ENCODE results near the gene KCNA10. TPM values are rescaled to one million over a fixed set of nuclear protein-coding genes. Genes with fewer than 3 reads are reported as not detected.

KCNA10 gene
- total RNA-seq, 8 experiments from 2014 or later, result 0.08 to 0.43 (median 0.21) TPM; not detected in 4

- H3K4me1 ChIP-seq (replicated peaks in 1 of 2), result no peaks in the 10 kb centered on the region
- no peak overlapping the region for H3K4me3 ChIP-seq
- no peak overlapping the region for H3K27ac ChIP-seq
- in situ Hi-C loops (cut with MboI; ENCODE audit: low pct_unique_long_range_greater_than_20kb in 2 of 9, low sequenced_read_pairs in 9 of 9, unreplicated experiment in 9 of 9), result no loop called here
- peak in 2 of 8 experiments; percentile 26 to 32 for ATAC-seq (replicated peaks in 6 of 8)
- WGBS, 10 experiments, result 20 to 59% (median 50%) methylated on average over 1 to 12 of the region's 18 CpGs; no CpG with 5 or more reads in 4 of the 10 experiments
These were observed 36.2 kb downstream of the KCNA10 start for GRCh38 chr1:110482662-110483307.

DNA sequence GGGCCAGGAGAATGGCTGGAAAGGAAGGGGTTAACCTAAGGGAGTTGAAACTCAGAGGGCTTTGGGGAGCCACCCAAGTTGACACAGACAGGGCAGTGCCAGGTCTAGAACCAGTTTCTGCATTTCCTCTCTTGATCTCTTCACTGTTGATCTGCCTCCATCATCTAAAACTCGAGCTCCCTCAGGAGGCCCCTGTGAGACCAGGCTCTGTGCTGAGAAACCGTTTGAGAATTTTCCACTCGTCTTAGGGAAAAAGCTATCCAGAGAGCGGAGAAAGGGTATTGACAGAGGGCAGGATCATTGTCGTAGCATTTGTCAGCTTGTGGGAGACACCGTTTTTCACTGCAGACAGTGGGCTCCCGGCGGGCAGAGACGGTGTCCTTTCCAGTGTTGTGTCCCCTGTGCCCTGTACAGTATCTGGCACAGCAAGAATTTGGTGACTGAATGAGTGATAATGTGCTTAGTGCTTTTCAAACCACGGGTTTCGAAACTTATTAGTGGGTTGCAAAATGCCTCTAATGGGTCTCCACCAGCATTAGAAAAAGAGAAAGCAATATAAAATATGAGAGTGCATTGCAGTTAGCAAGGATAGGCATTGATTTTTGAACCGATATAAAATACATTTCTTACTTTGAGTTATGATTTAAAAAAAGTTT, 36.9 kb downstream of the KCNA10 start:
- no peak overlapping the region for H3K27ac ChIP-seq
- WGBS, 10 experiments, result 17 to 71% (median 51%) methylated on average over 2 to 12 of the region's 12 CpGs
- H3K4me1 ChIP-seq (replicated peaks in 1 of 2), result no peaks in the 10 kb centered on the region
- ATAC-seq (replicated peaks in 6 of 8), result peak in 4 of 8 experiments; percentile 11 to 46 (median 30)
- in situ Hi-C loops (cut with MboI; ENCODE audit: low pct_unique_long_range_greater_than_20kb in 2 of 9, low sequenced_read_pairs in 9 of 9, unreplicated experiment in 9 of 9), result no loop called here
- H3K4me3 ChIP-seq, result no peak overlapping the region

DNA sequence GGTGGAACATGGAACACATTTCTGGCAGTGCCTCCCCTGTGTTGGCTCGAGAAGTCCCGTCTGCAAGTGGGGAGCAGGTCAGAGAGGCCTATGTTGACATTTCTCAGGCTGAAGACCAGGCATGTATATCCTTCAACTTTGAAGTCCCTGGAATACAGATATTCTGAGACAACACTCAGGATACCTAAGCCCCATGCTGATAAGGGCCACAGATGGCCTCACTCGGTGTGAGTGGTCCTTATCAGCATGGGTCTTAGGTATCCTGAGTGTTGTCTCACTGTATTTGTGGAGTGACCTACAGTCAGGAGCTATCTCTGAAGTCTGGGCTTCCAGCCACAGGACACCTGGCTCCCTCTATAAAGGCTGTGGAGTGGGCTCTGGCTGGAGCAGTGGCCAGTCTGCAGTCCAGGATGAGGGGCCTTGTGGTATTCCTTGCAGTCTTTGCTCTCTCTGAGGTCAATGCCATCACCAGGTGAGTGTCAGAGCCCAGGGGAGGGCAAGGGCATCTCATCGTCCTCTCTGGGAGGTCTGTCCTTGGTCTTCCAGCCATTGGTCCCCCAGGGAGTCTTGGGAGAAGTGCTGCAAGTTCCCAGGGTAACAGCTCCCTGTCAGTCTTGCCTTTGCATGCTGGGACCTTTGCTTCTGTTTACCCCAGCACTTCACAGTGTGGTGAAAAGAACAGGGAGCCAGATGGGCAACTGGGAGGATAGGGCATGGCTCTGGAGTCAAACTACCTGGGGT, 38.4 kb downstream of the KCNA10 start:
- in situ Hi-C loops (cut with MboI; ENCODE audit: low pct_unique_long_range_greater_than_20kb in 2 of 9, low sequenced_read_pairs in 9 of 9, unreplicated experiment in 9 of 9), result no loop called here
- no peak for ATAC-seq (replicated peaks in 6 of 8)
- Histone ChIP-seq H3K4me1 (replicated peaks in 1 of 2) (no peaks in the 10 kb centered on the region), H3K4me3 (no peak overlapping the region), H3K27ac (no peak overlapping the region)
- whole genome bisulfite sequencing, 10 experiments, result 0 to 79% (median 63%) methylated on average over 1 to 4 of the region's 4 CpGs; no CpG with 5 or more reads in 6 of the 10 experiments

GRCh38 chr1:110478886-110479285, 40.1 kb downstream of the KCNA10 start:
- no peaks in the 10 kb centered on the region for H3K4me1 ChIP-seq (replicated peaks in 1 of 2)
- peak in 1 of 8 experiments; percentile 3 for ATAC-seq (replicated peaks in 6 of 8)
- no peak overlapping the region for H3K27ac ChIP-seq
- in situ Hi-C loops (cut with MboI; ENCODE audit: low pct_unique_long_range_greater_than_20kb in 2 of 9, low sequenced_read_pairs in 9 of 9, unreplicated experiment in 9 of 9), result no loop called here
- WGBS, 10 experiments, result 73 to 100% (median 93%) methylated on average over 1 to 6 of the region's 8 CpGs; no CpG with 5 or more reads in 1 of the 10 experiments
- H3K4me3 ChIP-seq, result no peak overlapping the region

GRCh38 chr1:110477967-110478640, 40.9 kb downstream of the KCNA10 start:
- WGBS, 10 experiments, result 34 to 100% (median 78%) methylated on average over 1 to 3 of the region's 3 CpGs; no CpG with 5 or more reads in 1 of the 10 experiments
- H3K4me3 ChIP-seq, result no peak overlapping the region
- in situ Hi-C loops (cut with MboI; ENCODE audit: low pct_unique_long_range_greater_than_20kb in 2 of 9, low sequenced_read_pairs in 9 of 9, unreplicated experiment in 9 of 9), result no loop called here
- H3K4me1 ChIP-seq (replicated peaks in 1 of 2), result no peaks in the 10 kb centered on the region
- no peak overlapping the region for H3K27ac ChIP-seq
- ATAC-seq (replicated peaks in 6 of 8), result peak in 1 of 8 experiments; percentile 52

DNA sequence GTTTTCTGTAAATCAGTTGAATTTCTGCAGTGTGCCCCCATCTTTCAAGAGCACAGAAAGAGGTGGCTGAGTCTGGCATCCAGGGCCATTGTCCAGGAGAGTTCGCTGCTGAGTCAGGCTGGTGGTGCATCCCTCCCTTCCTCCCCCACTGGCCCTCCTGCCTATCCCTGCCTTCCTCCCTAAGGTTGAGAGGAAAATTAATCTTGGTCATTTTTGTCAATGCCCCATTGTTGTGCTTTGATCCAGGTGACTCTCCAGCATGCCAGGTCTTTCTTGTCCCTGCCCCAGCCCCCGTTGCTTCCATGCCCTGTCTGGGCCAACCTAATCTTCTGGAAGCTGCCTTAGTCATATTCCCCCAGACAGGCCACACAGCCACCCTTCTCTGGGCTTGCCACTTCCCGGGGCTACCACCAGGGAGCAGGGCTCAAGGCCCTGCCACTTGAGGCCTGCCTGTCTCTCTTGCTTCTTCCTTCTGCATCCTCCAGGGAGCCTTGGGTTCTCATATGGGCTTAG, 41.5 kb downstream of the KCNA10 start:
- in situ Hi-C loops (cut with MboI; ENCODE audit: low pct_unique_long_range_greater_than_20kb in 2 of 9, low sequenced_read_pairs in 9 of 9, unreplicated experiment in 9 of 9), result no loop called here
- Histone ChIP-seq H3K27ac (no peak overlapping the region), H3K4me1 (replicated peaks in 1 of 2) (no peaks in the 10 kb centered on the region), H3K4me3 (no peak overlapping the region)
- ATAC-seq (replicated peaks in 6 of 8), result peak in 7 of 8 experiments; percentile 11 to 63 (median 47)
- WGBS, 10 experiments, result 40 to 87% (median 71%) methylated on average over 1 to 3 of the region's 3 CpGs; no CpG with 5 or more reads in 4 of the 10 experiments

- Histone ChIP-seq H3K4me3 (no peak overlapping the region), H3K4me1 (replicated peaks in 1 of 2) (no peaks in the 10 kb centered on the region), H3K27ac (no peak overlapping the region)
- in situ Hi-C loops (cut with MboI; ENCODE audit: low pct_unique_long_range_greater_than_20kb in 2 of 9, low sequenced_read_pairs in 9 of 9, unreplicated experiment in 9 of 9), result no loop called here
- ATAC-seq (replicated peaks in 6 of 8), result peak in 6 of 8 experiments; percentile 2 to 80 (median 56)
- 60 to 100% (median 90%) methylated on average over 1 to 2 of the region's 2 CpGs; no CpG with 5 or more reads in 4 of the 10 experiments for WGBS, 10 experiments
These were observed 41.9 kb downstream of the KCNA10 start for GRCh38 chr1:110477041-110477440.

GRCh38 chr1:110476028-110476765, 42.8 kb downstream of the KCNA10 start:
- Histone ChIP-seq H3K4me3 (no peak overlapping the region), H3K27ac (no peak overlapping the region), H3K4me1 (replicated peaks in 1 of 2) (no peaks in the 10 kb centered on the region)
- in situ Hi-C loops (cut with MboI; ENCODE audit: low pct_unique_long_range_greater_than_20kb in 2 of 9, low sequenced_read_pairs in 9 of 9, unreplicated experiment in 9 of 9), result no loop called here
- 35 to 88% (median 74%) methylated on average over 5 to 10 of the region's 10 CpGs; no CpG with 5 or more reads in 1 of the 10 experiments for WGBS, 10 experiments
- no peak for ATAC-seq (replicated peaks in 6 of 8)

DNA sequence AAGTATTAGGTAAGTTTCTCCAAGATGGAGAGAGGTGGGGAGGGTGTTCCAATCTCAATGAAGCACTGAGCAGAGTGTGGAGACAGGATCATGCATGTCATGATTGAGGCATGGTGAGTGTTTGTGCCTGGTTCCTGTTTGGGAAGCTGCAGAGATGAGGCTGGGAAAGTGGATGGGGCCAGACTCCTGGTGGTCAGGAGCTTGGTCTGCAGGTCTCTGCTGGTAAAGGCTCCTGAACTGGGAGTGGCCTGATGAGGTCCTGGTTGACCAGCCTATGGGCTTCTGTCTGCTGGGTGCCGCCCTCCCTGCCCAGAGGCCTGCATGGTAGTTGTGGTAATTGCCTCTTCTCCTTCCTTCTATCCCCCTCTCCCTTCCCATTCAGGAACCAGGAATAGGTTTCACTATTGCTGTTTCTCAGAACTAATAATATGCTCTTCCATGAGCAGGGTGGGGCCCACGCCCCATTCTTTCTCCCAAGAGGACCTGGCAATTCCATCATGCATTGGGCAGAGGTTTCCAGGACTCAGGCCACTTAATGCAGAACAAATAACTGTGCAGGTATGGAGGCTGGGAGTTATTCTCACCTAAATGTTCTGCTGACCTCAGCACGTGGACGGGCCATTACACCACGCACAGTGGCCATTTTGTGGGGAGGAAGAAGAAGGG, 43.5 kb downstream of the KCNA10 start:
- Histone ChIP-seq H3K4me3 (no peak overlapping the region), H3K4me1 (replicated peaks in 1 of 2) (no peaks in the 10 kb centered on the region), H3K27ac (no peak overlapping the region)
- in situ Hi-C loops (cut with MboI; ENCODE audit: low pct_unique_long_range_greater_than_20kb in 2 of 9, low sequenced_read_pairs in 9 of 9, unreplicated experiment in 9 of 9), result no loop called here
- peak in 3 of 8 experiments; percentile 38 to 72 (median 71) for ATAC-seq (replicated peaks in 6 of 8)
- WGBS, 10 experiments, result 20 to 100% (median 83%) methylated on average over 1 to 5 of the region's 5 CpGs; no CpG with 5 or more reads in 1 of the 10 experiments

- Histone ChIP-seq H3K4me1 (replicated peaks in 1 of 2) (no peaks in the 10 kb centered on the region), H3K27ac (no peak overlapping the region), H3K4me3 (no peak overlapping the region)
- WGBS, 10 experiments, result 67 to 100% (median 94%) methylated on average over 2 to 6 of the region's 6 CpGs; no CpG with 5 or more reads in 4 of the 10 experiments
- ATAC-seq (replicated peaks in 6 of 8), result no peak
- in situ Hi-C loops (cut with MboI; ENCODE audit: low pct_unique_long_range_greater_than_20kb in 2 of 9, low sequenced_read_pairs in 9 of 9, unreplicated experiment in 9 of 9), result loop anchor here in 8 of 9 experiments (25.0 kb wide), 3 partner anchors 262 to 437 kb away; partner anchors contain the start of genes KCNC4 (in 5 of the 8), STRIP1 (in 2 of the 8) and ALX3 (in 1 of the 8)
These were observed 44.5 kb downstream of the KCNA10 start for GRCh38 chr1:110474444-110474843.

- Histone ChIP-seq H3K4me1 (replicated peaks in 1 of 2) (no peaks in the 10 kb centered on the region), H3K27ac (no peak overlapping the region), H3K4me3 (no peak overlapping the region)
- 50 to 100% (median 74%) methylated on average over 1 to 9 of the region's 10 CpGs; no CpG with 5 or more reads in 3 of the 10 experiments for WGBS, 10 experiments
- no peak for ATAC-seq (replicated peaks in 6 of 8)
- in situ Hi-C loops (cut with MboI; ENCODE audit: low pct_unique_long_range_greater_than_20kb in 2 of 9, low sequenced_read_pairs in 9 of 9, unreplicated experiment in 9 of 9), result loop anchor here in 8 of 9 experiments (25.0 kb wide), 3 partner anchors 260 to 435 kb away; partner anchors contain the start of genes KCNC4 (in 5 of the 8), STRIP1 (in 2 of the 8) and ALX3 (in 1 of the 8)
These were observed 46.4 kb downstream of the KCNA10 start for GRCh38 chr1:110472546-110472945.

Measured in motor neuron (in vitro differentiated cells).